ENCODE data around the gene CDC42BPB.

DNA sequence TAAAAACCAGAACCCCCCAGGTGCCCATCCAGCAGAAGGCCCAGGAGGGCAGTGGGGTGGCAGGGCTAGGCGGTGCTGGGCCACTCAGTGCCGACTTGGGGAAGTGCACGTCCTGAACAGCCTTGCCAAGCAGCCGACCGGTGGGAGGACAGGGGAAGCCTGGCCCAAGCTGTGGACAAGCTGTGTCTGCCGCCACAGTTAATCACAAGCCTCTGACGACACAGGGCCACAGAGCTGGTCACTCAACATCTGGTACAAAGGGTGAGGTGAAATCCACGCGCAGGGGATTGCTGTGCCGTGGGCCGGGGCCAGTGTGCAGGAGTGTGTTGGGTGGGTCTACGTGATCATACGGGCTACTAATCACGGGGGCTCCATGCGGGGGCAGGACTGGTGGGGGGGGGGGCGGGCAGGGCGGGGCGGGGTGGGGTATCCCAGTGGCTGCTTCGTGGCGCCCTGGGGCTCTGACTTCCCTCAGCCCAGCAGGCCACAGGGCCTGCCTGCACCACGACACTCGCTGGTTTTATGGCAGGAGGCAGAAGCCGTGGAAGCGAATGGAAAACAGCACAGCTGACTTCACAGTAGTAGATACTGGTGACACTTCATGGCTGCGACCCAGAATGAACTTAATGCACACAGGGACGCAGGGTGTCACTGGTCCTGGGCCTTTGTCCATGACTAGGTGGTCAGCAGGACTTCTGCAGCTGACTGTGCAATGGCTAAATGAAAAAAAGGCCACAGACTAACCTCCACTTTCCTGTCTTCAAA, 124.7 kb downstream of the CDC42BPB start:
- TF ChIP-seq, protein P1, sequence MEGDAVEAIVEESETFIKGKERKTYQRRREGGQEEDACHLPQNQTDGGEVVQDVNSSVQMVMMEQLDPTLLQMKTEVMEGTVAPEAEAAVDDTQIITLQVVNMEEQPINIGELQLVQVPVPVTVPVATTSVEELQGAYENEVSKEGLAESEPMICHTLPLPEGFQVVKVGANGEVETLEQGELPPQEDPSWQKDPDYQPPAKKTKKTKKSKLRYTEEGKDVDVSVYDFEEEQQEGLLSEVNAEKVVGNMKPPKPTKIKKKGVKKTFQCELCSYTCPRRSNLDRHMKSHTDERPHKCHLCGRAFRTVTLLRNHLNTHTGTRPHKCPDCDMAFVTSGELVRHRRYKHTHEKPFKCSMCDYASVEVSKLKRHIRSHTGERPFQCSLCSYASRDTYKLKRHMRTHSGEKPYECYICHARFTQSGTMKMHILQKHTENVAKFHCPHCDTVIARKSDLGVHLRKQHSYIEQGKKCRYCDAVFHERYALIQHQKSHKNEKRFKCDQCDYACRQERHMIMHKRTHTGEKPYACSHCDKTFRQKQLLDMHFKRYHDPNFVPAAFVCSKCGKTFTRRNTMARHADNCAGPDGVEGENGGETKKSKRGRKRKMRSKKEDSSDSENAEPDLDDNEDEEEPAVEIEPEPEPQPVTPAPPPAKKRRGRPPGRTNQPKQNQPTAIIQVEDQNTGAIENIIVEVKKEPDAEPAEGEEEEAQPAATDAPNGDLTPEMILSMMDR (IDR thresholded peaks at IDR 0.05; ENCODE audit: low read length): no peak
- no peak for TF ChIP-seq EZH2 (optimal IDR thresholded peaks at IDR 0.05; ENCODE audit: low read depth, low read length)
